ENCODE results near the gene FLNB. TPM values are rescaled to one million over a fixed set of nuclear protein-coding genes. Genes with fewer than 3 reads are reported as not detected.

Gene FLNB
- total and polyA plus RNA-seq, 2 of the 4 experiments (the other 2 are of a cell fraction) = 78.0 to 136 TPM

- no peak overlapping the region for H4K8ac ChIP-seq (ENCODE audit: low read depth in 2 of 2, low read length in 2 of 2)
- H3K18ac ChIP-seq (ENCODE audit: low read depth, low read length) = no peak overlapping the region
- H2AK5ac ChIP-seq (ENCODE audit: low read depth, low read length) = 0 out of 2 replicates have a peak overlapping the region, but pooled peaks have one; percentile 4
- ATAC-seq (ENCODE audit: low read depth) (no peak), DNase-seq (no peak)
- H2AK9ac ChIP-seq (replicated peaks; ENCODE audit: low read depth, low read length, poor library complexity) = no peak overlapping the region
- H3K56ac ChIP-seq (ENCODE audit: extremely low read depth, insufficient read depth, low read length) = no peak overlapping the region
- H3K9me1 ChIP-seq (ENCODE audit: insufficient read depth, low read length) = peaks cover 40% of the 10 kb centered on the region
- TF ChIP-seq CEBPB (IDR thresholded peaks at IDR 0.05; ENCODE audit: low read depth, low read length) (no peak), MXI1 (IDR thresholded peaks at IDR 0.05; ENCODE audit: borderline replicate concordance, low read depth, low read length) (no peak), RFX5 (IDR thresholded peaks at IDR 0.05; ENCODE audit: low read depth, low read length) (no peak), POLR2A (IDR thresholded peaks at IDR 0.05; ENCODE audit: low read depth, low read length) (no peak), MAFK (IDR thresholded peaks at IDR 0.05; ENCODE audit: low read depth, low read length) (no peak), ELK1 (IDR thresholded peaks at IDR 0.05; ENCODE audit: borderline replicate concordance, low read depth, low read length) (no peak), CHD1 (IDR thresholded peaks at IDR 0.05; ENCODE audit: low read depth, low read length) (no peak), CTCF (conservative IDR thresholded peaks at IDR 0.05; ENCODE audit: low read depth, low read length) (no peak), RCOR1 (IDR thresholded peaks at IDR 0.05; ENCODE audit: insufficient replicate concordance, low read length) (no peak), MAZ (IDR thresholded peaks at IDR 0.05; ENCODE audit: borderline replicate concordance, low read depth, low read length) (no peak)
- H4K20me1 ChIP-seq (ENCODE audit: insufficient read depth, low read length) = peaks cover 82% of the 10 kb centered on the region
- H4K5ac ChIP-seq (ENCODE audit: low read depth, low read length) = no peak overlapping the region
- no peak overlapping the region for H2BK120ac ChIP-seq (ENCODE audit: low read depth, low read length)
- no peak overlapping the region for H2BK15ac ChIP-seq (ENCODE audit: low read depth, low read length)
- no peak overlapping the region for H3K23ac ChIP-seq (ENCODE audit: low read depth, low read length)
- no peak overlapping the region for H3K4me2 ChIP-seq (ENCODE audit: low read depth, low read length)
- ChIA-PET CTCF (interaction anchor here (0.6 kb wide), 1 partner anchor 161 kb away, joined by 3 read pairs; no protein-coding TSS in a partner anchor), POLR2A (ENCODE audit: unreplicated experiment) (no interaction called here)
- no peak overlapping the region for H3K27ac ChIP-seq (ENCODE audit: insufficient read depth, low read length)
- H3K4ac ChIP-seq (ENCODE audit: low read depth, low read length) = no peak overlapping the region
- WGBS, 2 experiments (ENCODE audit: extremely low coverage in 2 of 2, insufficient read length in 1 of 2) = 75 to 100% methylated on average over 1 to 4 of the region's 8 CpGs
- peaks cover 36 to 94% of the 10 kb centered on the region in 2 experiments for H3K79me1 ChIP-seq (ENCODE audit: low read depth in 1 of 2, low read length in 2 of 2)
- no peaks in the 10 kb centered on the region for H3K27me3 ChIP-seq (ENCODE audit: control insufficient read depth, insufficient read depth, low read length)
- no peak overlapping the region for H3K4me3 ChIP-seq (ENCODE audit: insufficient read depth, low read depth, low read length)
- dilution Hi-C loops (cut with HindIII; ENCODE audit: low sequenced_read_pairs, unreplicated experiment) = no loop called here
- in situ Hi-C loops (cut with MboI; ENCODE audit: low sequenced_read_pairs) = no loop called here
- no peak overlapping the region for H2BK20ac ChIP-seq (ENCODE audit: low read depth, low read length)
- no peak overlapping the region for H2AFZ ChIP-seq (replicated peaks; ENCODE audit: low read length, poor library complexity)
- intact Hi-C loops (cut with micrococcal nuclease) = no loop called here
- 0 out of 2 replicates have a peak overlapping the region, but pooled peaks have one; percentile 36 for H3K14ac ChIP-seq (replicated peaks; ENCODE audit: low read depth, low read length)
- no peak overlapping the region for H3K9ac ChIP-seq (ENCODE audit: low read depth, low read length)
- H2BK5ac ChIP-seq (ENCODE audit: low read depth, low read length, poor library complexity, severe bottlenecking) = no peak overlapping the region
- no TSS peak for BruUV-seq (replicated peaks)
- H3K36me3 ChIP-seq (ENCODE audit: control insufficient read depth, insufficient read depth, low read length) = peaks cover 4% of the 10 kb centered on the region
- peaks cover 29% of the 10 kb centered on the region for H3K4me1 ChIP-seq (ENCODE audit: control insufficient read depth, insufficient read depth, low read length)
- H3K9me3 ChIP-seq (ENCODE audit: control insufficient read depth, insufficient read depth, low read length) = no peaks in the 10 kb centered on the region
- no peak overlapping the region for H4K91ac ChIP-seq (ENCODE audit: insufficient read depth, low read depth, low read length)
These were observed 30.6 kb downstream of the FLNB start for GRCh38 chr3:58038675-58039292.
